Fibroblast of skin of back (primary cell): ENCODE results near the gene POM121C.
"Not testable (repeated sequence)": the region's sequence is repeated elsewhere in the genome, so short reads cannot be mapped to it uniquely, and the experiment has no call there.

Experiments used
- DNase-seq: peaks from one replicate; pipeline ENCODE4 v3.0.0-alpha.2; 2013

Gene POM121C

DNA sequence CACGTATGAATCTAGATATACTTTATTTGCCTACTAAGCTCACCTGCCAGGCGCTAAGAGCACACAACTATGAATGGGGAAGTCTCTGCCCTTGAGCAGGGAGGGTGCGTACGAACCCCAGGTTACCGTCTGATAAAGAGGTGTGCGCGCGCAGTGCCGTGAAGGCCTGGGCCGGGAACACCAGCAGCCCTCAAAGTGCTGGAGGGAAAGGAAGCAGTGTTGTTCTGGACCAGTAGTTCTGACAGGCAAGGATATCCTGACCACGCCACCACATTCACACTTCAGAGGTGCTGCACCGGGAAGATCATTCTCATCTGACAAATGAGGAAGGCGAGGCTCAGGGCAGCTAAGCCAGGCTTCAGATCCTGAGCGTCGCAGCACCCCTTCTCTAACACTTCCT lies 62.6 kb downstream of the POM121C start:
- not testable (repeated sequence) for DNase-seq

GRCh38 chr7:75421798-75422710 lies 64.0 kb downstream of the POM121C start:
- not testable (repeated sequence) for DNase-seq

DNA sequence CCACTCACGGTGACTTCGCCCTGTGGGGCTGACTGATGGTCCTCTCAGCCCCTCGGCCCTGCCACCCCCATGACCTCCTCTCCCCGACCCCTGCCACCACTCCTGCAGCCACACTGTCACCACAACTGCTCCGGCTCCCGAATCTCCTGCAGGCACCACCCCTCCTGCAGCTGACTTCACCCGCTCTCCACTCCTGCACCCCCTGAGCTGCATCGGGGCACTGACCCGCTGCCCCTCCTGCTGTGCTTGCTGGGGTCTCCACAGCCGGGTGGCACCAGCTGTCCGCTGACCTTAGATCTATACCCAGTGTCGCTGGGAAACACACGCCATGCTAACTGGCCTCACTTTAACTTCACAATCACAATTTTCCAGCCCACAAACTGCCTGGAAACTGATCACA lies 65.9 kb downstream of the POM121C start:
- not testable (repeated sequence) for DNase-seq

DNA sequence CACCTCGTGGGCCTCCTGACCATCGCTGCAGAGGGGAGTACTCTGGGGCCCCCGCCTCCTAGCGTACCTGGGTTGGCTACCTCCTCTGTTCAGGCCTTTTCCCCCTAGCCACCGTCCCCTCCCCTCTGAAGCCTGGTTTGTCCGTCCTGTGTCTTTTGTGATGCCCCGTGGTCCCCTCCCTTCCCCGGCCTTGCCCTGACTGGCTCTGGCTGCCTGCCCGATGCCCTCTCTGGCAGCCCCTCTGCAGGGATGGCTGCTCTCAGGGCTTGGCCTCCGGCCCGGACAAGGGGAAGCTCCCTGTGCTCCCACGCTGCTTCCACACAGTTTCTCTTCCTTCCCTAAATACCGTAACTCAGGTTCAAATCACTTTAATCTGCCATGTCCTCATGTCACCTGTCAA lies 66.4 kb downstream of the POM121C start:
- not testable (repeated sequence) for DNase-seq

DNA sequence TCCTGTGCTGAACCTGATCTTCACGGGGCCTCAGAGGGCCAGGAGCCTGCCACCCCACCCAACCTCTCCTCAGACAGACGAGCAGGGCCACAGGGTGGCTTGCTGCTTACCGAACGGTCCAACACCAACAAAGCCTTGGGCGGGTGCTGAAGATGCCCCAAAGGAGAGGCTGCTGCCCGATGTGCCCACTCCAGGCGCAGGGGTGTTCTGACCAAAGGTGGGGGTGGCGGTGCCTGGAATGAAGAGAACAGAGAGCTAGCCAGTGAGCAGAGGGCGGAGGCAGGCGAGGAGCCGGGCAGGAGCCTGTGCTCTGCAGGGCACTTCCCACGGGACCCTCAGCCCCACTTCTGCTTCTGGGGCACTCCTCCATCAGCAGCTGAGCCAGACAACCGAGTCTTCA lies 66.9 kb downstream of the POM121C start:
- DNase-seq: not testable (repeated sequence)

DNA sequence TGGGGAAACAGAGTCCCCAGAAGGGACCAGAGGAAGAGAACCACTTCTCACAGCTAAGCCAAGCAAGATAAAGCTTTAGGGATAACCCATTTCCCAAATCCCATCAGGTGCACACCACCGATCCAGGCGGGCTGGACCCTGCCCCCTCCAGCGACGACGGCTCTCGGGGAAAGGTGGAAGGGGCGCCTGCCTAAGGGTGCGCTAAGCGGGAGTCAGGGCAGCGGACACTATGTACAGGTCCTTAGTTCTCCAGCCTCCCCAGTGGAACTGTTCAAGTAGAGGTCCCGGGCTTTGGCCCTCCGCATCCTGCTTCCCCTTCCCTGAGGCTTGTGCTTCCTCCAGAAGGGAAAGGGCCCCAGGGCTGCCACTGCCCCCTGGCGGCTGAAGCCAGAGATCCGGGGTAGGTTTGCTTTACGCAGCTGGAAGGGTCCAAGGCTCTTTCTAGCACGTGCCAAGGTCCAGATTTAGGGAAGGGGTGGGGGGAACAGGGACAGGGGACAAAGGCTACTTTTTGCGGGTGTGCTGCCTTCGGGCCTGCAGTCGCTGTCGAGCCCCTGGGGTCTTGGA lies 67.7 kb downstream of the POM121C start:
- not testable (repeated sequence) for DNase-seq

DNA sequence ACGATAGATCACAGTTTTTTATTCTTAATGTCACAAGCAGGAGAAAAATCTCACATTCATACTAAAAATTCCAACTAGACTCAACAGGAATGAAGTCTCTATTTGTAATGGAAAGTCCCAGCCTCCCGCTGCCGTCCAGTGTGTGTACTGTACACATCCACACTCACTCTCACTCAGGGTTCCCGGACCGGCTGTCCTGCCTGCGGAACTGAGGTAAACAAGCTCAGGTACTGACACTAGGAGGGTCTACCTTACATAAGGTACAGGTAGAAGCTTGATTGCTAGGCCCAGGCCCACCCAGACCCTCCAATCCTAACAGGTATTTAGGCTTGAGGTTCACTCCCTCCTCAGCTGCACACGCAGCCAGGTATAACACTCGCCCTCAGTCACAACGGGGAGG lies 69.3 kb downstream of the POM121C start:
- DNase-seq: not testable (repeated sequence)

GRCh38 chr7:75415829-75416373 lies 70.2 kb downstream of the POM121C start:
- not testable (repeated sequence) for DNase-seq

DNA sequence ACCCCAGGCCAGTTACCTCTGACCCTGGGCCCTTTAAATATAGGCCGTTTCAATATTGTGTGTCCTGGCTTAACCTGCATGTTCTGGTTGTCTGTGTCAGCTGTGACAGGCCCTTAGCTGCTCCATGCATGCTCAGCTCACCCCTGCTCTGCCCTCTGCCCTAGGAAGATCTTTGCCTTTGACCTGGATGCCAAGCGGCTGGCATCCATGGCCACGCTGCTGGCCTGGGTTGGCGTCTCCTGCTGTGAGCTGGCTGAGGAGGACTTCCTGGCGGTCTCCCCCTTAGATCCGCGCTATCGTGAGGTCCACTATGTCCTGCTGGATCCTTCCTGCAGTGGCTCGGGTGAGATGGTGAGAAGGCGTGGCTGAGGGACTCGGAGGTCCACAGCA lies 70.7 kb downstream of the POM121C start:
- DNase-seq: not testable (repeated sequence)

DNA sequence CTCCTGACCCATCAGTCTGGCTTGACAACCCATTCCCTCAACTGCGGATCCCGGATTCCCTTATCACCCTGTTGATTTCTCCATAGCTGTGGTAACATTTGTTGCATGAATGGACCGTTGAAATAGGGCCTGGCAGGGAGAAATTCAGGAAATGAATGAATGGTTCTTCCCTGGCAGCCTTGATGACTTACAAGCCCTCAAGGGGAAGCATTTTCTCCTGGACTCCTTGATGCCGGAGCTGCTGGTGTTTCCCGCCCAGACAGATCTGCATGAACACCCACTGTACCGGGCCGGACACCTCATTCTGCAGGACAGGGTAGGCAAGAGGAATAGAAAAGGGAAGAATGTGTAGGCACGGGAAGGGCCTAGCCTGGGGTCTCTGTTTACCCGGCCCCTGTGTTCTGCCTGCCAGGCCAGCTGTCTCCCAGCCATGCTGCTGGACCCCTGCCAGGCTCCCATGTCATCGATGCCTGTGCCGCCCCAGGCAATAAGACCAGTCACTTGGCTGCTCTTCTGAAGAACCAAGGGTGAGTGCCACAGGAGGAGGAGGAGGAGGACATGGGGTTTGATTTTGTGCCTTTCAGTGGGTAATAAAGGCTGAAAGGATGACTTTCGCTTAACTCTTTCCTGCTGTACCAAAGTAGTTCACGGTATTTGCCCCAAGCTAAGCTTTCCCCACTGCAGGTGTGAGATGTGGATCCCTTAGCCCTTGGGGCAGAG lies 71.2 kb downstream of the POM121C start:
- not testable (repeated sequence) for DNase-seq

- DNase-seq: not testable (repeated sequence)
Observed at GRCh38 chr7:75414204-75414603, 71.9 kb downstream of the POM121C start.

DNA sequence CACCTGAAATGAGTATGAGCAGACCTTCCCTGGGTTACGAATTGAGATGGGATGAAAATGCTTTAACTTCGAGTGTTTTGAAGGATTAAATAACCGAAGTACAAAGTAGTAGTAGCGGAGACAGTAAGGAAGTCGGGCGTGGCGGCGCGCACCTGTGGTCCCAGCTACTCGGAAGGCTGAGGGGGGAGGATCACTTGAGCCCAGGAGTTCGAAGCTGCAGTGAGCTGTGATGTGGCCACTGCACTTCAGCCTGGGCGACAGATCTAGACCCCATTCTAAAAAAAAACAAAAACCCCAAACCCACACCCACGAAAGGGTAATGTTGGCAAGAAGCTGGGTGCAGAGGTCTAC lies 75.3 kb downstream of the POM121C start:
- DNase-seq: not testable (repeated sequence)

DNA sequence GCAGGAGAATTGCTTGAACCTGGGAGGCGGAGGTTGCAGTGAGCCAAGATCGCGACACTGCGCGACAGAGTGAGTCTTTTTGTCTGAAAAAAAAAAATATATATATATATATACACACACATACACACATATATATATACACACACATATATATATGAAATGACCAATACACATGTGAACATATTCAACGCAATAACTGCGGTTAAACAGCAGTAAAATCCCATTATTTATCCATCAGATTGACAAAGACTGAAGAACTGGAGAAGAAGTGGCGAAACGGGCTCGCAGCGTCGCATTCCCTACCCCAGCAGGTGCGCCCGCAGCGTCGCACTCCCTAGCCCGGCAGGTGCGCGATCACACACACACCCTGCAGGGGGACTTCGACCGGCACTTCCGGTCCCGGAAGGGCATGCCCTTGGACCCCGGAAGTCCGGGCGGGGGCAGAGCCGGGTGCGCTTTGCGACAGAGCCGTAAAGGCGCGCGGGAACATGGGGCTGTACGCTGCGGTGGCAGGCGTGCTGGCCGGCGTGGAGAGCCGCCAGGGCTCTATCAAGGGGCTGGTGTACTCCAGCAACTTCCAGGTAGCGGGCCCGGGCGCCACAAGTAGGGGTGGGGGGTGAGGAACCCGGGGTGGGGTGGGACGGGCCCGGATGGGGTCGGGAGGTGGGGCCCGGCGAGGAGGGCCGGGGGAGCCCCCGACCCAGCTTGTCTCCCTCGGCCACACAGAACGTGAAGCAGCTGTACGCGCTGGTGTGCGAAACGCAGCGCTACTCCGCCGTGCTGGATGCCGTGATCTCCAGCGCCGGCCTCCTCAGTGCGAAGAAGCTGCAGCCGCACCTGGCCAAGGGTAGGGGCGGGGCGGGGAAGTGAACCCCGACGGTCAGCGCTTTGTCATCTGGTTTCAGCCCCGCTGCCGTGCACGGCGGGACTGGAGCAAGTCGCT lies 75.9 kb downstream of the POM121C start:
- not testable (repeated sequence) for DNase-seq

- DNase-seq: not testable (repeated sequence)
Observed at GRCh38 chr7:75404663-75405062, 81.4 kb downstream of the POM121C start.

DNA sequence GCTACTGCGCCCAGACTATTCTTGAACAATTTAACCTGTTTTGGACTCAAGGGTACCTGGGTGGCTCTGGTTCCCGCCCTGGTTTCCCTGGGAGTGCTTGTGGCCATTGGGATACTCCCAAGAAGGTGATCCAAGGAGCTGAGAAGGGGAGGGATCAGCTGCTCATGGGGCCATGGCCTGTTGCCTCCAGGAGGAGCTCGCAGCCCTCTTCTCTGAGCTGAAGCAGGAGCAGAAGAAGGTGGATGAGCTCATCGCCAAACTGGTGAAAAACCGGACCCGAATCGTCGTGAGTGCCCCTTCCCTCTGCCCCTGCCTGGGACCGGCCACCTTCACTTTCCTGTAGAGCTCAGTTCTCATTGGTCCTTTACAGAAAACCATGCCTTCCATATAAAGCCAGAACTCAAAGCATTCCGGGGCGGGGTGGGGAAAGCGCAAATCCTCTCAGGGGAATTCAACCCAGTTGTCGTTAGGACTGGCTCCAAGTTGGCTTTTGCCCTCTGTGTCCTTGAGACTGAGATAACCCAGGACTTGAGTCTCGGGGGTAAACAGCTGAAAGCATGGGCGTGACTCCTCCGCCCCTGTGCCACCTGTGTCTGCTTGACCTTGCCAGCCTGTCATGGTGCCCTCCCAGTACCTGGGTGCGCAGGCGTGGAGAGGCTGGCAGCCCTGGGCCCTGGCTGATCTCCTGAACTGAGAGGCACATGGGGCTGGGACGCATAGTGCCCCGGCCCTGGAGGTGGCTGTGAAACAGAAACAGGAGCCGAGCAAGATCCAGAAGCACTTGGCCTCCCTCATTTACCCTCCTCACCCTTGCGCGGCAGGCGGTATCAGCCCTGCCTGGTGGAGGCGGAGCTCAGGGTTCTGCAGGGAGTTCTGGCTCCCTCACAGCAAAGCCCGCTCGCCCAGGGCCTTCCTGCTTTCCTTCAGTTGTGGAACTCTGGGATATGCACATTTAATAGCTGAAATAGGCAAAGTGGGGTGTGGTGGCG lies 82.3 kb downstream of the POM121C start:
- DNase-seq: not testable (repeated sequence)

DNA sequence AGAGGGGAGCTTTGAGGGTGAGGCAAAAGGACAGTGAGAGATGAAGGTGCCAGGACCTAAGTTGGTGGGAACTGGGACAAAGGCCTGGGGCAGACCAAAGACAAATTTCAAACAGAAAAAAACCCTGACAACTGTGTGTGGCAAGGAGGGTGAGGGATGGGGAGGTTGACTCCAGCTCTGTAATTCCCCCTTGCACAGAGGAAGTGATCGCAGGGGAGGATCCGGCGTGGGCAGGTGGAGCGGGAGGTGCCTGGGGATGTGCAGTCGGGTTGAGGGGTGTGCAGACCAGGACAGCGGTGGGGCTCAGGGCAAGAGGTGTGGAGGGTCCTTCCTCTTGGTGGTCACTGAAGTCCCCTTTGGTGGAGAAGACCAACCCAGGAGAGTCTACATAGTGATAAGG lies 85.5 kb downstream of the POM121C start:
- DNase-seq: not testable (repeated sequence)

DNA sequence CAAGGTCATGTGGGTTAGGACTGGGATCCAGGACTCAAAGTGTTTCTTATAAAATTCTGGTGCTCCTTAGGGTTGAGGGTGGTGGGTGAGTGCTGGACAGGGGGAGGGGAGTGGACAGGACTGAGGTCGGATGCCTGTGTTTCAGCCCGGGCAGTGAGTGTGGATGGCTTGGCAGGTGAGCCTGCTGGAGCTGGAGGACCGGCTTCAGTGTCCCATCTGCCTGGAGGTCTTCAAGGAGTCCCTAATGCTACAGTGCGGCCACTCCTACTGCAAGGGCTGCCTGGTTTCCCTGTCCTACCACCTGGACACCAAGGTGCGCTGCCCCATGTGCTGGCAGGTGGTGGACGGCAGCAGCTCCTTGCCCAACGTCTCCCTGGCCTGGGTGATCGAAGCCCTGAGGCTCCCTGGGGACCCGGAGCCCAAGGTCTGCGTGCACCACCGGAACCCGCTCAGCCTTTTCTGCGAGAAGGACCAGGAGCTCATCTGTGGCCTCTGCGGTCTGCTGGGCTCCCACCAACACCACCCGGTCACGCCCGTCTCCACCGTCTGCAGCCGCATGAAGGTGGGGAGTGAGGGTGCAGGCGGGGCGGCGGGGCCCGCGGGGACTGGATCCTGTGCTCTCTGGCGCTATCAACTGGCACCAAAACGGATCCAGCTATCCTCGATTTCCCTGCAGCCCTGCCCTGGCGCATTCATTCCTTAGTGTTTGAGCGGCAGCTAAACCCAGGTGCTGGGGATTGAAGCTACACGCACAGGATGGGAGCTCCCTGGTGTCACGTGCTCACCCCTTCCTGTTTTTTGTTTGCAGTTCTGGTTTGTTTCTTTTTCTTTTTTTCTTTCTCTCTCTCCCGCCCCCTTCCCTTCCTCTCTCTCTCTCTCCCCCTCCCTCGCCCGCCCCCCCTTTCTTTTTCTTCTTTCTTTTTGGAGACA lies 87.1 kb downstream of the POM121C start:
- not testable (repeated sequence) for DNase-seq

DNA sequence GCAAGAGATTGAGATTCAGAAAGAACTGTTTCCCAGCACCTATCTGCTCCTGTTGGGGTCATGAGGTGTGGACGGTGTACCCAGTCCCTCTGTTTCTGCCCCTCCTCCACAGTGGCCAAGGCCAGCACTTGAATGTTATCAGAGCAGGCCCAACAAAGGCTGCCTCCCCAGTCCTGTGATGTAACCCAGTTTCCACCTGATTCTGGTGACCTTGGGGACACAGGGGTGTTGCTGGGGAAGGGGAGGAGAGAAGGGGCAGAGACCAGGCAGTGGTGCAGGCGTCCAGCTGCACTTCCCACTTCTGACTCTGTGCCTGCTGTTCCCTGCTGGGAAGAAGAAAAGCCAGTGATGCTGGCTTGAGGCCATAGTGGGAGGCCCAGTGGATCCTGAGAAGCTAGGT lies 88.2 kb downstream of the POM121C start:
- DNase-seq: not testable (repeated sequence)

GRCh38 chr7:75395329-75395728 lies 90.8 kb downstream of the POM121C start, which contains the start of gene TRIM73:
TRIM73 (plus strand) TSS chr7:75395629; CDS start chr7:75398934, 3,305 bp downstream.
- not testable (repeated sequence) for DNase-seq
